ENCODE results near the gene GLT1D1.

The GLT1D1 gene

GRCh38 chr12:128956755-128957154 is 103.5 kb downstream of the GLT1D1 start:
- no peak for TF ChIP-seq CTCF (IDR thresholded peaks at IDR 0.05; ENCODE audit: low read length)
- no peak for TF ChIP-seq EZH2 (optimal IDR thresholded peaks at IDR 0.05; ENCODE audit: low read depth, low read length)
- TF ChIP-seq EZH2phosphoT487 (IDR thresholded peaks at IDR 0.05; ENCODE audit: low read length): no peak
- no peak overlapping the region for H3K4me2 ChIP-seq (ENCODE audit: low read depth, low read length)
- no peaks in the 10 kb centered on the region for H3K27me3 ChIP-seq (replicated peaks; ENCODE audit: insufficient read depth, low read length)
- H3F3A ChIP-seq (ENCODE audit: insufficient read depth, low read length): no peaks in the 10 kb centered on the region
- H3K79me2 ChIP-seq (ENCODE audit: low read length): no peaks in the 10 kb centered on the region
- no peak for DNase-seq
- no peaks in the 10 kb centered on the region for H3K9me3 ChIP-seq (replicated peaks; ENCODE audit: insufficient read depth, low read length)
- H3K9me2 ChIP-seq (replicated peaks; ENCODE audit: insufficient read depth, low read length): no peaks in the 10 kb centered on the region
- H3K4me1 ChIP-seq (ENCODE audit: low read length): no peaks in the 10 kb centered on the region
- H3K4me3 ChIP-seq (ENCODE audit: low read length): no peak overlapping the region
- no peaks in the 10 kb centered on the region for H3K36me3 ChIP-seq (replicated peaks; ENCODE audit: insufficient read depth, low read length)
- H2AFZ ChIP-seq (ENCODE audit: low read length): no peak overlapping the region
- no peak overlapping the region for H3K9ac ChIP-seq (ENCODE audit: low read length)
- no peaks in the 10 kb centered on the region for H4K20me1 ChIP-seq (ENCODE audit: insufficient read depth, low read length)
- H3K27ac ChIP-seq (ENCODE audit: low read length): no peak overlapping the region

GRCh38 chr12:128959901-128960300 is 106.6 kb downstream of the GLT1D1 start:
- H3K9me2 ChIP-seq (replicated peaks; ENCODE audit: insufficient read depth, low read length): no peaks in the 10 kb centered on the region
- no peak overlapping the region for H3K9ac ChIP-seq (ENCODE audit: low read length)
- no peaks in the 10 kb centered on the region for H3K36me3 ChIP-seq (replicated peaks; ENCODE audit: insufficient read depth, low read length)
- H3K27ac ChIP-seq (ENCODE audit: low read length): no peak overlapping the region
- DNase-seq: no peak
- H3K4me3 ChIP-seq (ENCODE audit: low read length): no peak overlapping the region
- no peaks in the 10 kb centered on the region for H3K4me1 ChIP-seq (ENCODE audit: low read length)
- H3K4me2 ChIP-seq (ENCODE audit: low read depth, low read length): no peak overlapping the region
- H3F3A ChIP-seq (ENCODE audit: insufficient read depth, low read length): no peaks in the 10 kb centered on the region
- no peaks in the 10 kb centered on the region for H4K20me1 ChIP-seq (ENCODE audit: insufficient read depth, low read length)
- no peaks in the 10 kb centered on the region for H3K79me2 ChIP-seq (ENCODE audit: low read length)
- H3K27me3 ChIP-seq (replicated peaks; ENCODE audit: insufficient read depth, low read length): no peaks in the 10 kb centered on the region
- TF ChIP-seq EZH2 (optimal IDR thresholded peaks at IDR 0.05; ENCODE audit: low read depth, low read length): no peak
- TF ChIP-seq CTCF (IDR thresholded peaks at IDR 0.05; ENCODE audit: low read length): no peak
- no peak for TF ChIP-seq EZH2phosphoT487 (IDR thresholded peaks at IDR 0.05; ENCODE audit: low read length)
- no peak overlapping the region for H2AFZ ChIP-seq (ENCODE audit: low read length)
- H3K9me3 ChIP-seq (replicated peaks; ENCODE audit: insufficient read depth, low read length): no peaks in the 10 kb centered on the region

GRCh38 chr12:128961308-128961902 is 108.1 kb downstream of the GLT1D1 start:
- Histone ChIP-seq H4K20me1 (ENCODE audit: insufficient read depth, low read length) (no peaks in the 10 kb centered on the region), H3F3A (ENCODE audit: insufficient read depth, low read length) (no peaks in the 10 kb centered on the region), H3K27ac (ENCODE audit: low read length) (no peak overlapping the region), H3K4me1 (ENCODE audit: low read length) (no peaks in the 10 kb centered on the region), H3K9ac (ENCODE audit: low read length) (no peak overlapping the region), H3K4me2 (ENCODE audit: low read depth, low read length) (no peak overlapping the region), H3K36me3 (replicated peaks; ENCODE audit: insufficient read depth, low read length) (no peaks in the 10 kb centered on the region), H2AFZ (ENCODE audit: low read length) (no peak overlapping the region), H3K27me3 (replicated peaks; ENCODE audit: insufficient read depth, low read length) (no peaks in the 10 kb centered on the region), H3K79me2 (ENCODE audit: low read length) (no peaks in the 10 kb centered on the region), H3K9me2 (replicated peaks; ENCODE audit: insufficient read depth, low read length) (no peaks in the 10 kb centered on the region), H3K9me3 (replicated peaks; ENCODE audit: insufficient read depth, low read length) (no peaks in the 10 kb centered on the region), H3K4me3 (ENCODE audit: low read length) (no peak overlapping the region)
- TF ChIP-seq EZH2phosphoT487 (IDR thresholded peaks at IDR 0.05; ENCODE audit: low read length): no peak
- TF ChIP-seq CTCF (IDR thresholded peaks at IDR 0.05; ENCODE audit: low read length): no peak
- TF ChIP-seq EZH2 (optimal IDR thresholded peaks at IDR 0.05; ENCODE audit: low read depth, low read length): no peak
- DNase-seq: no peak

Data from MM.1S (cell line).